HCT116 (cell line): ENCODE data around the gene UGT1A9. TPM values are rescaled to one million over a fixed set of nuclear protein-coding genes. Genes with fewer than 3 reads are reported as not detected.

Experiments used
- ATAC-seq: fragments of 200-7000 bp; cut with Tn5 transposase; 2 replicates; pipeline ENCODE4 v1.9.1; 2020; ENCODE audit warnings: mild to moderate bottlenecking, moderate library complexity
- BruUV-seq: library from RNA; stranded (reverse); fragments of 400-500 nt; replicated peaks from 2 replicates; lab custom pipeline; 2021; lab: Mats Ljungman, UMichigan
- CTCF ChIA-PET: fragments of 300-600 bp; sonication (Branson Sonifier 250); formaldehyde crosslinking; loops from one replicate; lab custom pipeline; 2021; ENCODE audit warnings: antibody characterized with exemption; lab: Charles Lee
- POLR2A ChIA-PET: fragments of 300-600, 350-600 bp; sonication (Branson Sonifier 250); formaldehyde crosslinking; loops from one replicate; lab custom pipeline; 2021; ENCODE audit warnings: antibody characterized with exemption; lab: Charles Lee
- RAD21 ChIA-PET, 2 experiments: fragments of 300-600 bp; sonication (Branson Sonifier 250); formaldehyde crosslinking; loops; one replicate each; lab custom pipeline; 2023; ENCODE audit warnings: low total read pairs in 2 of 2; ENCODE audit not compliant: uncharacterized antibody in 2 of 2, unreplicated experiment in 2 of 2, low non-redundant PET in 1 of 2; lab: Charles Lee
- DNase-seq: peaks from one replicate; pipeline ENCODE4 v3.0.0-alpha.2; 2010; ENCODE audit warnings: low read depth, low spot score
- H2AFZ ChIP-seq: fragments of 200-600 bp; shearing (Covaris generic), sonication (generic); 2 replicates; pipeline ENCODE4 v1.6.1; 2017; ENCODE audit warnings: low read depth, mixed run types, mixed read lengths, antibody characterized with exemption, low read length; ENCODE audit not compliant: poor library complexity, severe bottlenecking
- H3K27ac ChIP-seq: 2 replicates; pipeline ENCODE4 v1.5.1; 2012; ENCODE audit warnings: low read depth, low read length
- H3K27me3 ChIP-seq: fragments of 200-600 bp; sonication (generic); 2 replicates; pipeline ENCODE4 v1.6.1; 2016; ENCODE audit warnings: mixed run types, low read length, mixed read lengths; ENCODE audit not compliant: insufficient read depth
- H3K36me3 ChIP-seq, 2 experiments: fragments of 200-500 bp in 1 of 2; fragments of 200-600 bp in 1 of 2; sonication (Bioruptor generic) in 1 of 2; sonication (generic) in 1 of 2; 2 replicates each; pipeline versions ENCODE4 v1.5.1 to v1.6.1; 2014 to 2016; ENCODE audit warnings: low read length in 2 of 2, inconsistent platforms in 1 of 2, mixed read lengths in 1 of 2, mixed run types in 1 of 2; ENCODE audit not compliant: insufficient read depth in 2 of 2, control insufficient read depth in 1 of 2
- H3K4me1 ChIP-seq, 2 experiments: fragments of 200-600 bp in 1 of 2; sonication (generic) in 1 of 2; 2 replicates each; pipeline versions ENCODE4 v1.5.1 to v1.6.1; 2012 to 2017; ENCODE audit warnings: low read length in 2 of 2, inconsistent platforms in 1 of 2, mild to moderate bottlenecking in 1 of 2, mixed read lengths in 1 of 2, mixed run types in 1 of 2, moderate library complexity in 1 of 2; ENCODE audit not compliant: insufficient read depth in 2 of 2, control insufficient read depth in 1 of 2
- H3K4me2 ChIP-seq: fragments of 200-600 bp; sonication (generic); 2 replicates; pipeline ENCODE4 v1.6.1; 2017; ENCODE audit warnings: mixed run types, low read length, mixed read lengths
- H3K4me3 ChIP-seq, 2 experiments: fragments of 200-600 bp in 1 of 2; sonication (generic) in 1 of 2; replicated peaks in 1 of 2; 2 replicates each; pipeline ENCODE4 v1.5.1; 2011 to 2016; ENCODE audit warnings: low read length in 2 of 2, control low read depth in 1 of 2, low read depth in 1 of 2, mild to moderate bottlenecking in 1 of 2, mixed read lengths in 1 of 2, mixed run types in 1 of 2
- H3K79me2 ChIP-seq: fragments of 200-600 bp; sonication (generic); 2 replicates; pipeline ENCODE4 v1.6.1; 2017; ENCODE audit warnings: mild to moderate bottlenecking, mixed run types, low read length, moderate library complexity, mixed read lengths; ENCODE audit not compliant: insufficient read depth
- H3K9ac ChIP-seq: fragments of 200-600 bp; sonication (generic); 2 replicates; pipeline ENCODE4 v1.6.1; 2016; ENCODE audit warnings: low read length, mixed read lengths
- H3K9me2 ChIP-seq: fragments of 200-600 bp; sonication (generic), shearing (Covaris generic); 2 replicates; pipeline ENCODE4 v1.6.1; 2017; ENCODE audit warnings: mixed run types, mild to moderate bottlenecking, moderate library complexity; ENCODE audit not compliant: insufficient read depth
- H3K9me3 ChIP-seq, 2 experiments: fragments of 200-500 bp in 1 of 2; fragments of 200-600 bp in 1 of 2; sonication (Bioruptor generic) in 1 of 2; sonication (generic) in 1 of 2; 2 replicates each; pipeline ENCODE4 v1.6.1; 2014 to 2017; ENCODE audit warnings: low read length in 2 of 2, mixed read lengths in 2 of 2, inconsistent platforms in 1 of 2, low read depth in 1 of 2, mild to moderate bottlenecking in 1 of 2, mixed run types in 1 of 2, moderate library complexity in 1 of 2; ENCODE audit not compliant: control insufficient read depth in 1 of 2, insufficient read depth in 1 of 2
- H4K20me1 ChIP-seq: fragments of 200-600 bp; sonication (generic), shearing (Covaris generic); 2 replicates; pipeline ENCODE4 v1.6.1; 2017; ENCODE audit warnings: mixed run types, mild to moderate bottlenecking, moderate library complexity; ENCODE audit not compliant: insufficient read depth
- CBX3 ChIP-seq: IDR thresholded peaks from 2 replicates; pipeline ENCODE4 v1.6.1; 2012; ENCODE audit warnings: low read depth
- CEBPB ChIP-seq: IDR thresholded peaks from 2 replicates; pipeline ENCODE4 v1.6.1; 2012; ENCODE audit warnings: low read depth
- CTCF ChIP-seq, 3 experiments: fragments of 200-600 bp in 1 of 3; sonication (generic) in 1 of 3; IDR thresholded peaks in 2 of 3; conservative IDR thresholded peaks in 1 of 3; 2 replicates each; pipeline ENCODE4 v1.5.1; 2012 to 2017; ENCODE audit warnings: low read depth in 2 of 3, low read length in 2 of 3, antibody characterized with exemption in 1 of 3, borderline replicate concordance in 1 of 3, control low read depth in 1 of 3, mild to moderate bottlenecking in 1 of 3, mixed read lengths in 1 of 3, mixed run types in 1 of 3, moderate library complexity in 1 of 3; ENCODE audit not compliant: insufficient read depth in 1 of 3
- ELF1 ChIP-seq: IDR thresholded peaks from 2 replicates; pipeline ENCODE4 v1.6.1; 2012; ENCODE audit warnings: low read depth, borderline replicate concordance
- EZH2phosphoT487 ChIP-seq: fragments of 200-600 bp; IDR thresholded peaks from 2 replicates; pipeline ENCODE4 v1.6.1; 2018; ENCODE audit warnings: antibody characterized with exemption, borderline replicate concordance
- FOSL1 ChIP-seq: IDR thresholded peaks from 2 replicates; pipeline ENCODE4 v1.6.1; 2012; ENCODE audit warnings: low read depth
- JUND ChIP-seq: IDR thresholded peaks from 2 replicates; pipeline ENCODE4 v1.6.1; 2012
- POLR2A ChIP-seq: IDR thresholded peaks from 2 replicates; pipeline ENCODE4 v1.7.0; 2011; ENCODE audit warnings: borderline replicate concordance; ENCODE audit not compliant: insufficient read depth, insufficient read length; ENCODE audit errors: extremely low read depth
- RAD21 ChIP-seq: IDR thresholded peaks from 2 replicates; pipeline ENCODE4 v1.6.1; 2012; ENCODE audit warnings: low read depth, mild to moderate bottlenecking
- REST ChIP-seq: IDR thresholded peaks from 2 replicates; pipeline ENCODE4 v1.6.1; 2012; ENCODE audit warnings: low read depth
- SIN3A ChIP-seq: IDR thresholded peaks from 2 replicates; pipeline ENCODE4 v1.6.1; 2012; ENCODE audit warnings: low read depth
- TCF7L2 ChIP-seq: IDR thresholded peaks from 2 replicates; pipeline ENCODE4 v1.7.0; 2011; ENCODE audit warnings: borderline replicate concordance, inconsistent platforms; ENCODE audit not compliant: insufficient read depth, insufficient read length; ENCODE audit errors: extremely low read depth
- YY1 ChIP-seq: IDR thresholded peaks from 2 replicates; pipeline ENCODE4 v1.6.1; 2011; ENCODE audit warnings: low read length, low read depth, moderate library complexity, mild to moderate bottlenecking; ENCODE audit not compliant: insufficient replicate concordance; ENCODE audit errors: extremely low read depth
- ZBTB33 ChIP-seq: IDR thresholded peaks from 2 replicates; pipeline ENCODE4 v1.6.1; 2011; ENCODE audit warnings: mild to moderate bottlenecking, low read length, moderate library complexity; ENCODE audit not compliant: insufficient replicate concordance; ENCODE audit errors: extremely low read depth
- ZFX ChIP-seq: fragments of 450-650 bp; IDR thresholded peaks from 2 replicates; pipeline ENCODE4 v1.6.1; 2017
- intact Hi-C: fragments of 100-400 bp; cut with micrococcal nuclease; formaldehyde crosslinking; loops from 2 replicates; pipeline ENCODE4 v1.10.0; 2022
- total RNA-seq: library from RNA; stranded (reverse); gene quantifications from one replicate; pipeline ENCODE4 v1.2.1, GENCODE V29; 2021; ENCODE audit not compliant: unreplicated experiment

UGT1A9 gene
- total RNA-seq, 1 experiment from 2014 or later, result not detected

GRCh38 chr2:233772583-233772982, 100.9 kb downstream of the UGT1A9 start:
- BruUV-seq, result no TSS peak
- CTCF ChIA-PET, result no interaction called here
- H3K27ac ChIP-seq, result no peak overlapping the region
- no peak overlapping the region for H2AFZ ChIP-seq
- TF ChIP-seq CTCF (IDR thresholded peaks at IDR 0.05 in 2 of 3, conservative IDR thresholded peaks at IDR 0.05 in 1 of 3; ENCODE audit: borderline replicate concordance in 1 of 3, insufficient read depth in 1 of 3, low read depth in 2 of 3, low read length in 2 of 3) (no peak), CBX3 (no peak), TCF7L2 (no peak), ZBTB33 (no peak), FOSL1 (no peak), EZH2phosphoT487 (no peak), REST (no peak), RAD21 (no peak), ELF1 (no peak), ZFX (no peak), JUND (no peak), SIN3A (no peak), POLR2A (no peak), CEBPB (no peak), YY1 (no peak)
- no peaks in the 10 kb centered on the region for H3K9me2 ChIP-seq
- no peak for DNase-seq
- RAD21 ChIA-PET, result no interaction called here
- no peaks in the 10 kb centered on the region for H3K36me3 ChIP-seq
- H3K4me2 ChIP-seq, result no peak overlapping the region
- H3K4me3 ChIP-seq, result no peak overlapping the region
- intact Hi-C loops, result no loop called here
- no peaks in the 10 kb centered on the region for H3K4me1 ChIP-seq
- no peak overlapping the region for H3K9ac ChIP-seq
- H4K20me1 ChIP-seq, result no peaks in the 10 kb centered on the region
- no peaks in the 10 kb centered on the region for H3K79me2 ChIP-seq
- POLR2A ChIA-PET, result no interaction called here
- ATAC-seq, result no peak
- H3K9me3 ChIP-seq, result no peaks in the 10 kb centered on the region
- H3K27me3 ChIP-seq, result no peaks in the 10 kb centered on the region
